ENCODE data around the gene HMOX1. TPM values are rescaled to one million over a fixed set of nuclear protein-coding genes. Genes with fewer than 3 reads are reported as not detected.

HMOX1 gene
- total and polyA plus RNA-seq, 2 of the 13 experiments (the other 11 are each of a cell fraction or from before 2014, with no cell fraction given) = 53.6 to 67.4 TPM

DNA sequence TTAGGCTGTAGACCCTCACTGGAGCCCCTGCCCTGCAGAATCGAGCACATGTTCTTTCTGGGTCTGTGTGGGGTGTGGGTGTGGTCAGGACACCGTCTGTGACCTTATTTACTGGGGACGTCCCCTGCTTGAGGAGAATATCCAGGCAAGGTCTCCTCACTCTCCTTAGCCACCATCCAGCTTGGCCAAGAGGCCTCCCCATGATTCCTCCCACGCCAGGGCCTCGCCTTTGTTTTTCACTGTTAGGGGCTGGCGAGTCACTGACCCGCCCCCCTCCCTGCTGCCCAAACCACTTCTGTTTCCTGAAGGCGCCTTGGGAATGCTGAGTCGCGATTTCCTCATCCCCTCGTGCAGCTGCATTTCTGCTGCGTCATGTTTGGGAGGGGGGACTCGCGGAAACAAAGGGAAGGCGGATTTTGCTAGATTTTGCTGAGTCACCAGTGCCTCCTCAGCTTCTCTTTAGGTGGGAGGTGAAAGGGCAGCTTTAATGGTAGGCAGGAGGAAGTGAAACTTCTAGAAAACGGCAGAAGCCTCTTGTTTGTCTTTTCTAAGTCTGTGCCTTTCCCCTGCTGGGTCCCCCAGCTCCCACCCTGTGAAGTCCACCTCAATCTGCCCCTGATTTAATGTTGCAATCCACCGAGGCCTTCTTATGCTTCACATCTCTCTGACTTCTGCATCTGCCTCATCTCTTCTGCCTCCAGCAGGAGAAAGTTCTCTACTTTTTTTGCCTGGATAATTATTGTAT, 4.0 kb upstream of the HMOX1 start:
- peaks cover 8% of the 10 kb centered on the region for H3K79me2 ChIP-seq (ENCODE audit: insufficient read depth, low read length)
- in situ Hi-C loops (cut with HindIII; ENCODE audit: extremely low pct_ligation_motif_present, low pct_unique_long_range_greater_than_20kb) = no loop called here
- H3K27me3 ChIP-seq (ENCODE audit: control insufficient read depth in 1 of 2, insufficient read depth in 2 of 2, low read length in 2 of 2) = no peaks in the 10 kb centered on the region; a peak in 1 of 5 replicates
- no peaks in the 10 kb centered on the region for H3K36me3 ChIP-seq (replicated peaks in 1 of 2; ENCODE audit: control insufficient read depth in 1 of 2, insufficient read depth in 2 of 2, low read length in 2 of 2)
- DNase-seq (ENCODE audit: low spot score) (peak; percentile 92), FAIRE-seq (peak; percentile 32), ATAC-seq (no peak)
- WGBS (ENCODE audit: low lambda C conversion rate) = 3% methylated on average over 9 of the region's 17 CpGs
- no TSS peak for BruUV-seq (replicated peaks)
- intact Hi-C loops (cut with micrococcal nuclease; ENCODE audit: unreplicated experiment) = no loop called here
- H3K9me3 ChIP-seq (ENCODE audit: low read length) = no peaks in the 10 kb centered on the region
- H3K4me1 ChIP-seq (ENCODE audit: insufficient read depth, low read length) = peaks cover 89% of the 10 kb centered on the region
- ChIA-PET CTCF (ENCODE audit: low intra/inter-chr PET ratio, low total read pairs) (no interaction called here), POLR2A (interaction anchor here (0.8 to 1.4 kb wide), 4 partner anchors 9 to 119 kb away, joined by 3 to 5 read pairs (median 3); partner anchors contain the start of genes HMGXB4 and TOM1)
- H3K27ac ChIP-seq (ENCODE audit: extremely low read length, insufficient read depth, low read length) = peak overlapping the region; percentile 65
- no peak overlapping the region for H2AFZ ChIP-seq (ENCODE audit: low read length)
- peak overlapping the region; percentile 61 for H3K9ac ChIP-seq (ENCODE audit: insufficient read depth, low read depth, low read length)
- peak overlapping the region; percentile 95 for H3K4me2 ChIP-seq (ENCODE audit: low read depth, low read length)
- H3K4me3 ChIP-seq (replicated peaks in 1 of 3; ENCODE audit: insufficient read depth in 1 of 3, low read depth in 2 of 3, low read length in 3 of 3) = peak overlapping the region; percentile 47 to 70 (median 55)
- no peaks in the 10 kb centered on the region for H4K20me1 ChIP-seq (ENCODE audit: insufficient read depth, low read length)
- TF ChIP-seq ZNF547 (CRISPR knock-in tag; IDR thresholded peaks at IDR 0.05) = peak; percentile 55
- TF ChIP-seq, protein P1, sequence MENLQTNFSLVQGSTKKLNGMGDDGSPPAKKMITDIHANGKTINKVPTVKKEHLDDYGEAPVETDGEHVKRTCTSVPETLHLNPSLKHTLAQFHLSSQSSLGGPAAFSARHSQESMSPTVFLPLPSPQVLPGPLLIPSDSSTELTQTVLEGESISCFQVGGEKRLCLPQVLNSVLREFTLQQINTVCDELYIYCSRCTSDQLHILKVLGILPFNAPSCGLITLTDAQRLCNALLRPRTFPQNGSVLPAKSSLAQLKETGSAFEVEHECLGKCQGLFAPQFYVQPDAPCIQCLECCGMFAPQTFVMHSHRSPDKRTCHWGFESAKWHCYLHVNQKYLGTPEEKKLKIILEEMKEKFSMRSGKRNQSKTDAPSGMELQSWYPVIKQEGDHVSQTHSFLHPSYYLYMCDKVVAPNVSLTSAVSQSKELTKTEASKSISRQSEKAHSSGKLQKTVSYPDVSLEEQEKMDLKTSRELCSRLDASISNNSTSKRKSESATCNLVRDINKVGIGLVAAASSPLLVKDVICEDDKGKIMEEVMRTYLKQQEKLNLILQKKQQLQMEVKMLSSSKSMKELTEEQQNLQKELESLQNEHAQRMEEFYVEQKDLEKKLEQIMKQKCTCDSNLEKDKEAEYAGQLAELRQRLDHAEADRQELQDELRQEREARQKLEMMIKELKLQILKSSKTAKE (CRISPR knock-in tag; IDR thresholded peaks at IDR 0.05; ENCODE audit: borderline replicate concordance) = peak; percentile 40; the same call in 1 of the 2 replicates
- TF ChIP-seq HOXA3 (CRISPR knock-in tag; IDR thresholded peaks at IDR 0.05) = peak; percentile 82; the same call in 1 of the 2 replicates
- no peak for TF ChIP-seq ZFP36 (IDR thresholded peaks at IDR 0.05; ENCODE audit: borderline replicate concordance, low read depth, low read length, partially characterized antibody)
- TF ChIP-seq ZNF430 (CRISPR knock-in tag; IDR thresholded peaks at IDR 0.05) = peak; percentile 59; the same call in 1 of the 2 replicates
- TF ChIP-seq, protein P2, sequence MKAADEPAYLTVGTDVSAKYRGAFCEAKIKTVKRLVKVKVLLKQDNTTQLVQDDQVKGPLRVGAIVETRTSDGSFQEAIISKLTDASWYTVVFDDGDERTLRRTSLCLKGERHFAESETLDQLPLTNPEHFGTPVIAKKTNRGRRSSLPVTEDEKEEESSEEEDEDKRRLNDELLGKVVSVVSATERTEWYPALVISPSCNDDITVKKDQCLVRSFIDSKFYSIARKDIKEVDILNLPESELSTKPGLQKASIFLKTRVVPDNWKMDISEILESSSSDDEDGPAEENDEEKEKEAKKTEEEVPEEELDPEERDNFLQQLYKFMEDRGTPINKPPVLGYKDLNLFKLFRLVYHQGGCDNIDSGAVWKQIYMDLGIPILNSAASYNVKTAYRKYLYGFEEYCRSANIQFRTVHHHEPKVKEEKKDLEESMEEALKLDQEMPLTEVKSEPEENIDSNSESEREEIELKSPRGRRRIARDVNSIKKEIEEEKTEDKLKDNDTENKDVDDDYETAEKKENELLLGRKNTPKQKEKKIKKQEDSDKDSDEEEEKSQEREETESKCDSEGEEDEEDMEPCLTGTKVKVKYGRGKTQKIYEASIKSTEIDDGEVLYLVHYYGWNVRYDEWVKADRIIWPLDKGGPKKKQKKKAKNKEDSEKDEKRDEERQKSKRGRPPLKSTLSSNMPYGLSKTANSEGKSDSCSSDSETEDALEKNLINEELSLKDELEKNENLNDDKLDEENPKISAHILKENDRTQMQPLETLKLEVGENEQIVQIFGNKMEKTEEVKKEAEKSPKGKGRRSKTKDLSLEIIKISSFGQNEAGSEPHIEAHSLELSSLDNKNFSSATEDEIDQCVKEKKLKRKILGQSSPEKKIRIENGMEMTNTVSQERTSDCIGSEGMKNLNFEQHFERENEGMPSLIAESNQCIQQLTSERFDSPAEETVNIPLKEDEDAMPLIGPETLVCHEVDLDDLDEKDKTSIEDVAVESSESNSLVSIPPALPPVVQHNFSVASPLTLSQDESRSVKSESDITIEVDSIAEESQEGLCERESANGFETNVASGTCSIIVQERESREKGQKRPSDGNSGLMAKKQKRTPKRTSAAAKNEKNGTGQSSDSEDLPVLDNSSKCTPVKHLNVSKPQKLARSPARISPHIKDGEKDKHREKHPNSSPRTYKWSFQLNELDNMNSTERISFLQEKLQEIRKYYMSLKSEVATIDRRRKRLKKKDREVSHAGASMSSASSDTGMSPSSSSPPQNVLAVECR (CRISPR knock-in tag; IDR thresholded peaks at IDR 0.05; ENCODE audit: borderline replicate concordance) = peak; percentile 95
- TF ChIP-seq ZBTB7A (CRISPR knock-in tag; IDR thresholded peaks at IDR 0.05) = no peak
- no peak for TF ChIP-seq GATA4 (IDR thresholded peaks at IDR 0.05; ENCODE audit: borderline replicate concordance, low read depth)
- TF ChIP-seq, protein P3, sequence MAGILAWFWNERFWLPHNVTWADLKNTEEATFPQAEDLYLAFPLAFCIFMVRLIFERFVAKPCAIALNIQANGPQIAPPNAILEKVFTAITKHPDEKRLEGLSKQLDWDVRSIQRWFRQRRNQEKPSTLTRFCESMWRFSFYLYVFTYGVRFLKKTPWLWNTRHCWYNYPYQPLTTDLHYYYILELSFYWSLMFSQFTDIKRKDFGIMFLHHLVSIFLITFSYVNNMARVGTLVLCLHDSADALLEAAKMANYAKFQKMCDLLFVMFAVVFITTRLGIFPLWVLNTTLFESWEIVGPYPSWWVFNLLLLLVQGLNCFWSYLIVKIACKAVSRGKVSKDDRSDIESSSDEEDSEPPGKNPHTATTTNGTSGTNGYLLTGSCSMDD (CRISPR knock-in tag; IDR thresholded peaks at IDR 0.05) = no peak
- peak; percentile 82 for TF ChIP-seq TEAD3 (CRISPR knock-in tag; optimal IDR thresholded peaks at IDR 0.05; ENCODE audit: borderline replicate concordance)
- TF ChIP-seq, protein P4, sequence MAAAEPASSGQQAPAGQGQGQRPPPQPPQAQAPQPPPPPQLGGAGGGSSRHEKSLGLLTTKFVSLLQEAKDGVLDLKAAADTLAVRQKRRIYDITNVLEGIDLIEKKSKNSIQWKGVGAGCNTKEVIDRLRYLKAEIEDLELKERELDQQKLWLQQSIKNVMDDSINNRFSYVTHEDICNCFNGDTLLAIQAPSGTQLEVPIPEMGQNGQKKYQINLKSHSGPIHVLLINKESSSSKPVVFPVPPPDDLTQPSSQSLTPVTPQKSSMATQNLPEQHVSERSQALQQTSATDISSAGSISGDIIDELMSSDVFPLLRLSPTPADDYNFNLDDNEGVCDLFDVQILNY (CRISPR knock-in tag; conservative IDR thresholded peaks at IDR 0.05) = no peak
- TF ChIP-seq, protein P5, sequence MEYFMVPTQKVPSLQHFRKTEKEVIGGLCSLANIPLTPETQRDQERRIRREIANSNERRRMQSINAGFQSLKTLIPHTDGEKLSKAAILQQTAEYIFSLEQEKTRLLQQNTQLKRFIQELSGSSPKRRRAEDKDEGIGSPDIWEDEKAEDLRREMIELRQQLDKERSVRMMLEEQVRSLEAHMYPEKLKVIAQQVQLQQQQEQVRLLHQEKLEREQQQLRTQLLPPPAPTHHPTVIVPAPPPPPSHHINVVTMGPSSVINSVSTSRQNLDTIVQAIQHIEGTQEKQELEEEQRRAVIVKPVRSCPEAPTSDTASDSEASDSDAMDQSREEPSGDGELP (IDR thresholded peaks at IDR 0.05; ENCODE audit: borderline replicate concordance, low read depth) = peak; percentile 95
- TF ChIP-seq ZEB1 (IDR thresholded peaks at IDR 0.05; ENCODE audit: insufficient replicate concordance, low read depth) = peak; percentile 63
